Measurements from ENCODE around the gene FCGR3A. TPM values are rescaled to one million over a fixed set of nuclear protein-coding genes. Genes with fewer than 3 reads are reported as not detected.
"Not testable (repeated sequence)": the region's sequence is repeated elsewhere in the genome, so short reads cannot be mapped to it uniquely, and the experiment has no call there.

Gene FCGR3A
- polyA plus RNA-seq, 3 donors, result 35.9 to 138 (median 131) TPM

- Mint-ChIP-seq H3K27me3 (ENCODE audit: low read depth in 3 of 3) (no peaks in the 10 kb centered on the region), H3K4me3 (peak overlapping the region; percentile 24 to 65), H3K36me3 (no peaks in the 10 kb centered on the region), H3K9me3 (peaks cover 0 to 3% (median 0%) of the 10 kb centered on the region in 7 donors), H3K4me1 (peaks cover 41% of the 10 kb centered on the region), H3K27ac (peak overlapping the region in 5 of 7 donors; percentile 74 to 81 (median 78))
- Histone ChIP-seq H4K20me1 (ENCODE audit: insufficient read depth, low read length) (no peaks in the 10 kb centered on the region), H2AFZ (ENCODE audit: insufficient read depth, low read depth, low read length, poor library complexity, severe bottlenecking) (peak overlapping the region; percentile 7), H3K27ac (ENCODE audit: low read depth in 1 of 2, low read length in 2 of 2) (peak overlapping the region; percentile 66 to 68), H3K36me3 (replicated peaks in 1 of 2; ENCODE audit: control insufficient read depth in 1 of 2, insufficient read depth in 2 of 2, low read length in 2 of 2) (no peaks in the 10 kb centered on the region), H3K4me2 (replicated peaks; ENCODE audit: extremely low read depth, low read length, poor library complexity, severe bottlenecking) (peak overlapping the region; percentile 57), H3K4me3 (replicated peaks in 1 of 3; ENCODE audit: low read depth in 2 of 3, low read length in 3 of 3) (peak overlapping the region in 1 of 3 experiments; percentile 25), H3K79me2 (ENCODE audit: insufficient read depth, low read length) (no peaks in the 10 kb centered on the region), H3K4me1 (ENCODE audit: control insufficient read depth in 1 of 2, insufficient read depth in 2 of 2, low read length in 2 of 2) (peaks cover 42 to 46% of the 10 kb centered on the region in 2 donors), H3K9ac (ENCODE audit: insufficient read depth, low read length, poor library complexity, severe bottlenecking) (no peak overlapping the region), H3K9me3 (replicated peaks in 1 of 2; ENCODE audit: control insufficient read depth in 1 of 2, insufficient read depth in 1 of 2, low read length in 2 of 2) (no peaks in the 10 kb centered on the region), H3K27me3 (ENCODE audit: control insufficient read depth in 2 of 2, insufficient read depth in 2 of 2, low read length in 2 of 2) (no peaks in the 10 kb centered on the region)
- no peak for DNase-seq
- 91% methylated on average over 13 of the region's 22 CpGs for WGBS (ENCODE audit: insufficient coverage)
- intact Hi-C loops (cut with micrococcal nuclease), result no loop called here
- no peak for TF ChIP-seq CTCF (IDR thresholded peaks at IDR 0.05)
Measured at GRCh38 chr1:161531986-161532643, 17.5 kb downstream of the FCGR3A start.

GRCh38 chr1:161530671-161531641, 18.7 kb downstream of the FCGR3A start:
- H3K9me3 Mint-ChIP-seq; H3K27me3 ChIP-seq (ENCODE audit: control insufficient read depth in 2 of 2, insufficient read depth in 2 of 2, low read length in 2 of 2); H3K27me3 Mint-ChIP-seq (ENCODE audit: low read depth in 3 of 3); intact Hi-C loops (cut with micrococcal nuclease); H3K9me3 ChIP-seq (replicated peaks in 1 of 2; ENCODE audit: control insufficient read depth in 1 of 2, insufficient read depth in 1 of 2, low read length in 2 of 2); H3K79me2 ChIP-seq (ENCODE audit: insufficient read depth, low read length); H4K20me1 ChIP-seq (ENCODE audit: insufficient read depth, low read length); H3K36me3 Mint-ChIP-seq; H3K36me3 ChIP-seq (replicated peaks in 1 of 2; ENCODE audit: control insufficient read depth in 1 of 2, insufficient read depth in 2 of 2, low read length in 2 of 2): not testable (repeated sequence)
- Mint-ChIP-seq H3K27ac (peak overlapping the region; percentile 85 to 95 (median 90)), H3K4me3 (peak overlapping the region; percentile 89 to 91), H3K4me1 (peaks cover 52% of the 10 kb centered on the region)
- H3K4me2 ChIP-seq (replicated peaks; ENCODE audit: extremely low read depth, low read length, poor library complexity, severe bottlenecking), result peak overlapping the region; percentile 69
- H2AFZ ChIP-seq (ENCODE audit: insufficient read depth, low read depth, low read length, poor library complexity, severe bottlenecking), result peak overlapping the region; percentile 77
- WGBS (ENCODE audit: insufficient coverage), result 0% methylated on average over 29 of the region's 56 CpGs
- H3K9ac ChIP-seq (ENCODE audit: insufficient read depth, low read length, poor library complexity, severe bottlenecking), result peak overlapping the region; percentile 57
- H3K4me3 ChIP-seq (replicated peaks in 1 of 3; ENCODE audit: low read depth in 2 of 3, low read length in 3 of 3), result peak overlapping the region; percentile 69 to 84 (median 83)
- H3K4me1 ChIP-seq (ENCODE audit: control insufficient read depth in 1 of 2, insufficient read depth in 2 of 2, low read length in 2 of 2), result peaks cover 51 to 56% of the 10 kb centered on the region in 2 donors
- H3K27ac ChIP-seq (ENCODE audit: low read depth in 1 of 2, low read length in 2 of 2), result peak overlapping the region; percentile 76 to 91
- peak; percentile 82 to 91 (median 90) for DNase-seq

GRCh38 chr1:161530158-161530557, 19.5 kb downstream of the FCGR3A start:
- peak overlapping the region; percentile 57 for H3K9ac ChIP-seq (ENCODE audit: insufficient read depth, low read length, poor library complexity, severe bottlenecking)
- H3K4me3 Mint-ChIP-seq, result peak overlapping the region; percentile 89 to 91
- H3K27ac ChIP-seq (ENCODE audit: low read depth in 1 of 2, low read length in 2 of 2), result peak overlapping the region; percentile 76 to 91
- H3K79me2 ChIP-seq (ENCODE audit: insufficient read depth, low read length); H3K9me3 Mint-ChIP-seq; H3K27me3 ChIP-seq (ENCODE audit: control insufficient read depth in 2 of 2, insufficient read depth in 2 of 2, low read length in 2 of 2); H4K20me1 ChIP-seq (ENCODE audit: insufficient read depth, low read length); H3K36me3 ChIP-seq (replicated peaks in 1 of 2; ENCODE audit: control insufficient read depth in 1 of 2, insufficient read depth in 2 of 2, low read length in 2 of 2); H3K9me3 ChIP-seq (replicated peaks in 1 of 2; ENCODE audit: control insufficient read depth in 1 of 2, insufficient read depth in 1 of 2, low read length in 2 of 2); H3K27me3 Mint-ChIP-seq (ENCODE audit: low read depth in 3 of 3); H2AFZ ChIP-seq (ENCODE audit: insufficient read depth, low read depth, low read length, poor library complexity, severe bottlenecking); intact Hi-C loops (cut with micrococcal nuclease): not testable (repeated sequence)
- peaks cover 9 to 15% of the 10 kb centered on the region in 2 donors for H3K36me3 Mint-ChIP-seq
- peak; percentile 51 to 65 (median 61) for DNase-seq
- H3K27ac Mint-ChIP-seq, result peak overlapping the region; percentile 85 to 95 (median 90)
- peaks cover 59 to 64% of the 10 kb centered on the region in 2 donors for H3K4me1 ChIP-seq (ENCODE audit: control insufficient read depth in 1 of 2, insufficient read depth in 2 of 2, low read length in 2 of 2)
- H3K4me2 ChIP-seq (replicated peaks; ENCODE audit: extremely low read depth, low read length, poor library complexity, severe bottlenecking), result peak overlapping the region; percentile 69
- peak overlapping the region; percentile 69 to 84 (median 83) for H3K4me3 ChIP-seq (replicated peaks in 1 of 3; ENCODE audit: low read depth in 2 of 3, low read length in 3 of 3)
- WGBS (ENCODE audit: insufficient coverage), result 0% methylated on average over 3 of the region's 13 CpGs
- H3K4me1 Mint-ChIP-seq, result peaks cover 57% of the 10 kb centered on the region

Data from CD14-positive monocyte (primary cell).